Measurements from ENCODE around the gene SPOCK2. TPM values are rescaled to one million over a fixed set of nuclear protein-coding genes. Genes with fewer than 3 reads are reported as not detected.

Gene SPOCK2
- total and polyA plus RNA-seq, 2 of the 13 experiments (the other 11 are each of a cell fraction or from before 2014, with no cell fraction given): 8.6 to 30.6 TPM

DNA sequence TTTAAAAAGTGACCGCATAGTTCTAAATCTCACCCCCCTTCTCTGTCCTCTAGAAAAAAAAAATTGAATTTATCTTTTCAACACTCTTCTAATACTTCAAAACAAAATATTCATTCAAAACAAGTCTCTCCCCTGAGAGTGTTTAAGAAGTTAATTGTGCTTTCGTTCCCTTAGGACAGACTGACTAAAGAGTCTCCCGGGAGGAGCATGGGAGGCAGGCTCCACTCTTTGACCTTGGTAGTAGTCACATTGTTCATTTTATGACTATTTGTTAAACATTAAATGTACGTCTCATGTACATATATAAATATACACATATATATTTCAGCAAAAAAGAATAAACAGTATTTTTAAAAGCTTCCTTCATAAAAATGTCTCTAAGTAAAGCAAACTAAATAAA, 35.3 kb upstream of the SPOCK2 start:
- no peak overlapping the region for H3K4me3 ChIP-seq (replicated peaks in 1 of 3; ENCODE audit: insufficient read depth in 1 of 3, low read depth in 2 of 3, low read length in 3 of 3)
- FAIRE-seq (no peak), ATAC-seq (no peak), DNase-seq (ENCODE audit: low spot score) (no peak)
- intact Hi-C loops (cut with micrococcal nuclease; ENCODE audit: unreplicated experiment): loop anchor here (10.0 kb wide), 1 partner anchor 101 kb away; no protein-coding TSS in a partner anchor
- no peaks in the 10 kb centered on the region for H3K27me3 ChIP-seq (ENCODE audit: control insufficient read depth in 1 of 2, insufficient read depth in 2 of 2, low read length in 2 of 2)
- H3K4me2 ChIP-seq (ENCODE audit: low read depth, low read length): no peak overlapping the region
- no peaks in the 10 kb centered on the region for H3K79me2 ChIP-seq (ENCODE audit: insufficient read depth, low read length)
- ChIA-PET CTCF (ENCODE audit: low intra/inter-chr PET ratio, low total read pairs) (no interaction called here), POLR2A (no interaction called here)
- H3K9me3 ChIP-seq (ENCODE audit: low read length): no peaks in the 10 kb centered on the region
- BruUV-seq (replicated peaks): no TSS peak
- H4K20me1 ChIP-seq (ENCODE audit: insufficient read depth, low read length): no peaks in the 10 kb centered on the region
- in situ Hi-C loops (cut with HindIII; ENCODE audit: extremely low pct_ligation_motif_present, low pct_unique_long_range_greater_than_20kb): no loop called here
- no peaks in the 10 kb centered on the region for H3K4me1 ChIP-seq (ENCODE audit: insufficient read depth, low read length)
- no peak for TF ChIP-seq HNF4A (CRISPR knock-in tag; IDR thresholded peaks at IDR 0.05)
- TF ChIP-seq ZC3H13 (CRISPR knock-in tag; IDR thresholded peaks at IDR 0.05): no peak
- TF ChIP-seq, protein P1, sequence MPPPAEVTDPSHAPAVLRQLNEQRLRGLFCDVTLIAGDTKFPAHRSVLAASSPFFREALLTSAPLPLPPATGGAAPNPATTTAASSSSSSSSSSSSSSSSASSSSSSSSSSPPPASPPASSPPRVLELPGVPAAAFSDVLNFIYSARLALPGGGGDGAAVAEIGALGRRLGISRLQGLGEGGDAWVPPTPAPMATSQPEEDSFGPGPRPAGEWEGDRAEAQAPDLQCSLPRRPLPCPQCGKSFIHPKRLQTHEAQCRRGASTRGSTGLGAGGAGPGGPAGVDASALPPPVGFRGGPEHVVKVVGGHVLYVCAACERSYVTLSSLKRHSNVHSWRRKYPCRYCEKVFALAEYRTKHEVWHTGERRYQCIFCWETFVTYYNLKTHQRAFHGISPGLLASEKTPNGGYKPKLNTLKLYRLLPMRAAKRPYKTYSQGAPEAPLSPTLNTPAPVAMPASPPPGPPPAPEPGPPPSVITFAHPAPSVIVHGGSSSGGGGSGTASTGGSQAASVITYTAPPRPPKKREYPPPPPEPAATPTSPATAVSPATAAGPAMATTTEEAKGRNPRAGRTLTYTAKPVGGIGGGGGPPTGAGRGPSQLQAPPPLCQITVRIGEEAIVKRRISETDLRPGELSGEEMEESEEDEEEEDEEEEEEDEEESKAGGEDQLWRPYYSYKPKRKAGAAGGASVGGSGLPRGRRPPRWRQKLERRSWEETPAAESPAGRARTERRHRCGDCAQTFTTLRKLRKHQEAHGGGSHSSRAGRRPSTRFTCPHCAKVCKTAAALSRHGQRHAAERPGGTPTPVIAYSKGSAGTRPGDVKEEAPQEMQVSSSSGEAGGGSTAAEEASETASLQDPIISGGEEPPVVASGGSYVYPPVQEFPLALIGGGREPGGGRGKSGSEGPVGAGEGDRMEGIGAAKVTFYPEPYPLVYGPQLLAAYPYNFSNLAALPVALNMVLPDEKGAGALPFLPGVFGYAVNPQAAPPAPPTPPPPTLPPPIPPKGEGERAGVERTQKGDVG (CRISPR knock-in tag; IDR thresholded peaks at IDR 0.05; ENCODE audit: borderline replicate concordance): no peak
- TF ChIP-seq, protein P2, sequence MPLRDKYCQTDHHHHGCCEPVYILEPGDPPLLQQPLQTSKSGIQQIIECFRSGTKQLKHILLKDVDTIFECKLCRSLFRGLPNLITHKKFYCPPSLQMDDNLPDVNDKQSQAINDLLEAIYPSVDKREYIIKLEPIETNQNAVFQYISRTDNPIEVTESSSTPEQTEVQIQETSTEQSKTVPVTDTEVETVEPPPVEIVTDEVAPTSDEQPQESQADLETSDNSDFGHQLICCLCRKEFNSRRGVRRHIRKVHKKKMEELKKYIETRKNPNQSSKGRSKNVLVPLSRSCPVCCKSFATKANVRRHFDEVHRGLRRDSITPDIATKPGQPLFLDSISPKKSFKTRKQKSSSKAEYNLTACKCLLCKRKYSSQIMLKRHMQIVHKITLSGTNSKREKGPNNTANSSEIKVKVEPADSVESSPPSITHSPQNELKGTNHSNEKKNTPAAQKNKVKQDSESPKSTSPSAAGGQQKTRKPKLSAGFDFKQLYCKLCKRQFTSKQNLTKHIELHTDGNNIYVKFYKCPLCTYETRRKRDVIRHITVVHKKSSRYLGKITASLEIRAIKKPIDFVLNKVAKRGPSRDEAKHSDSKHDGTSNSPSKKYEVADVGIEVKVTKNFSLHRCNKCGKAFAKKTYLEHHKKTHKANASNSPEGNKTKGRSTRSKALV (CRISPR knock-in tag; IDR thresholded peaks at IDR 0.05): no peak
- TF ChIP-seq, protein P3, sequence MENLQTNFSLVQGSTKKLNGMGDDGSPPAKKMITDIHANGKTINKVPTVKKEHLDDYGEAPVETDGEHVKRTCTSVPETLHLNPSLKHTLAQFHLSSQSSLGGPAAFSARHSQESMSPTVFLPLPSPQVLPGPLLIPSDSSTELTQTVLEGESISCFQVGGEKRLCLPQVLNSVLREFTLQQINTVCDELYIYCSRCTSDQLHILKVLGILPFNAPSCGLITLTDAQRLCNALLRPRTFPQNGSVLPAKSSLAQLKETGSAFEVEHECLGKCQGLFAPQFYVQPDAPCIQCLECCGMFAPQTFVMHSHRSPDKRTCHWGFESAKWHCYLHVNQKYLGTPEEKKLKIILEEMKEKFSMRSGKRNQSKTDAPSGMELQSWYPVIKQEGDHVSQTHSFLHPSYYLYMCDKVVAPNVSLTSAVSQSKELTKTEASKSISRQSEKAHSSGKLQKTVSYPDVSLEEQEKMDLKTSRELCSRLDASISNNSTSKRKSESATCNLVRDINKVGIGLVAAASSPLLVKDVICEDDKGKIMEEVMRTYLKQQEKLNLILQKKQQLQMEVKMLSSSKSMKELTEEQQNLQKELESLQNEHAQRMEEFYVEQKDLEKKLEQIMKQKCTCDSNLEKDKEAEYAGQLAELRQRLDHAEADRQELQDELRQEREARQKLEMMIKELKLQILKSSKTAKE (CRISPR knock-in tag; IDR thresholded peaks at IDR 0.05; ENCODE audit: borderline replicate concordance): no peak
- no peak for TF ChIP-seq SRY (CRISPR knock-in tag; IDR thresholded peaks at IDR 0.05)
- TF ChIP-seq, protein P4, sequence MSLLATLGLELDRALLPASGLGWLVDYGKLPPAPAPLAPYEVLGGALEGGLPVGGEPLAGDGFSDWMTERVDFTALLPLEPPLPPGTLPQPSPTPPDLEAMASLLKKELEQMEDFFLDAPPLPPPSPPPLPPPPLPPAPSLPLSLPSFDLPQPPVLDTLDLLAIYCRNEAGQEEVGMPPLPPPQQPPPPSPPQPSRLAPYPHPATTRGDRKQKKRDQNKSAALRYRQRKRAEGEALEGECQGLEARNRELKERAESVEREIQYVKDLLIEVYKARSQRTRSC (CRISPR knock-in tag; IDR thresholded peaks at IDR 0.05; ENCODE audit: low read depth): no peak
- TF ChIP-seq ZNF468 (CRISPR knock-in tag; IDR thresholded peaks at IDR 0.05): no peak
- TF ChIP-seq KLF15 (CRISPR knock-in tag; IDR thresholded peaks at IDR 0.05; ENCODE audit: borderline replicate concordance): no peak
- TF ChIP-seq HOXA5 (CRISPR knock-in tag; IDR thresholded peaks at IDR 0.05): no peak
- no peak for TF ChIP-seq CBFB (CRISPR knock-in tag; IDR thresholded peaks at IDR 0.05)
- no peak overlapping the region for H3K27ac ChIP-seq (ENCODE audit: extremely low read length, insufficient read depth, low read length)
- no peak overlapping the region for H3K9ac ChIP-seq (ENCODE audit: insufficient read depth, low read depth, low read length)
- WGBS (ENCODE audit: low lambda C conversion rate): 89% methylated on average over 4 of the region's 4 CpGs
- peaks cover 2 to 5% of the 10 kb centered on the region in 2 experiments; a peak in 3 of 5 replicates for H3K36me3 ChIP-seq (replicated peaks in 1 of 2; ENCODE audit: control insufficient read depth in 1 of 2, insufficient read depth in 2 of 2, low read length in 2 of 2)
- no peak overlapping the region for H2AFZ ChIP-seq (ENCODE audit: low read length)

Measured in HepG2 (cell line).